Mesenchymal stem cell (in vitro differentiated cells and primary cell): ENCODE results near the gene PRR35.

ENCODE experiments used
- DNase-seq: peaks from one replicate; pipeline ENCODE4 v3.0.0-alpha.2; 2013
- H2AFZ ChIP-seq: one replicate; pipeline ENCODE4 v1.6.1; 2013; ENCODE audit warnings: low read depth, mild to moderate bottlenecking, control low read depth, inconsistent platforms, low read length, moderate library complexity
- H2AK5ac ChIP-seq: 2 replicates; pipeline ENCODE4 v1.6.1; 2013; ENCODE audit warnings: low read length, moderate library complexity, mild to moderate bottlenecking, inconsistent platforms; ENCODE audit not compliant: severe bottlenecking
- H2BK120ac ChIP-seq: one replicate; pipeline ENCODE4 v1.6.1; 2013; ENCODE audit warnings: low read depth, mild to moderate bottlenecking, inconsistent platforms, low read length, moderate library complexity
- H2BK12ac ChIP-seq, 2 experiments: one replicate each; pipeline ENCODE4 v1.6.1; 2013; ENCODE audit warnings: inconsistent platforms in 2 of 2, low read length in 2 of 2, mild to moderate bottlenecking in 2 of 2, moderate library complexity in 2 of 2, control low read depth in 1 of 2
- H2BK15ac ChIP-seq: one replicate; pipeline ENCODE4 v1.6.1; 2013; ENCODE audit warnings: mild to moderate bottlenecking, low read depth, inconsistent platforms; ENCODE audit not compliant: poor library complexity, severe bottlenecking
- H2BK5ac ChIP-seq: 2 replicates; pipeline ENCODE4 v1.6.1; 2013; ENCODE audit warnings: low read depth, mild to moderate bottlenecking, low read length, control low read depth, inconsistent platforms; ENCODE audit not compliant: poor library complexity, severe bottlenecking
- H3K14ac ChIP-seq, 2 experiments: one replicate each; pipeline ENCODE4 v1.6.1; 2013; ENCODE audit warnings: inconsistent platforms in 2 of 2, low read length in 2 of 2, control low read depth in 1 of 2, mild to moderate bottlenecking in 1 of 2, moderate library complexity in 1 of 2
- H3K18ac ChIP-seq, 2 experiments: one replicate each; pipeline ENCODE4 v1.6.1; 2013; ENCODE audit warnings: inconsistent platforms in 2 of 2, low read length in 2 of 2, control low read depth in 1 of 2, low read depth in 1 of 2, mild to moderate bottlenecking in 1 of 2
- H3K23ac ChIP-seq, 2 experiments: one replicate each; pipeline ENCODE4 v1.6.1; 2013; ENCODE audit warnings: inconsistent platforms in 2 of 2, low read length in 2 of 2, mild to moderate bottlenecking in 2 of 2, moderate library complexity in 2 of 2, control low read depth in 1 of 2
- H3K27ac ChIP-seq: 2 replicates; pipeline ENCODE4 v1.5.1; 2013; ENCODE audit warnings: mild to moderate bottlenecking, moderate library complexity, low read length, control low read depth, inconsistent platforms; ENCODE audit not compliant: poor library complexity, severe bottlenecking
- H3K27me3 ChIP-seq, 2 experiments: 2 replicates each; pipeline versions ENCODE4 v1.6.1 to v1.7.0; 2013; ENCODE audit warnings: low read length in 2 of 2, mild to moderate bottlenecking in 2 of 2, moderate library complexity in 2 of 2, control low read depth in 1 of 2, inconsistent platforms in 1 of 2; ENCODE audit not compliant: control insufficient read depth in 1 of 2, insufficient read depth in 1 of 2
- H3K36me3 ChIP-seq, 2 experiments: 2 replicates each; pipeline versions ENCODE4 v1.6.1 to v1.7.0; 2013; ENCODE audit warnings: low read length in 2 of 2, control low read depth in 1 of 2, inconsistent platforms in 1 of 2, low read depth in 1 of 2, mild to moderate bottlenecking in 1 of 2; ENCODE audit not compliant: insufficient read depth in 2 of 2, control insufficient read depth in 1 of 2
- H3K4ac ChIP-seq, 2 experiments: one replicate each; pipeline ENCODE4 v1.6.1; 2013; ENCODE audit warnings: inconsistent platforms in 2 of 2, low read length in 2 of 2, mild to moderate bottlenecking in 2 of 2, moderate library complexity in 2 of 2, control low read depth in 1 of 2, low read depth in 1 of 2
- H3K4me1 ChIP-seq: 2 replicates; pipeline ENCODE4 v1.6.1; 2013; ENCODE audit warnings: low read depth, low read length, control low read depth; ENCODE audit not compliant: control insufficient read depth, insufficient read depth
- H3K4me2 ChIP-seq: 2 replicates; pipeline ENCODE4 v1.6.1; 2013; ENCODE audit warnings: low read length, mild to moderate bottlenecking, inconsistent platforms; ENCODE audit not compliant: poor library complexity, severe bottlenecking
- H3K4me3 ChIP-seq, 2 experiments: 2 replicates each; pipeline versions ENCODE4 v1.5.1 to v1.7.0; 2013; ENCODE audit warnings: low read length in 2 of 2, mild to moderate bottlenecking in 2 of 2, control low read depth in 1 of 2, low read depth in 1 of 2; ENCODE audit not compliant: insufficient read depth in 1 of 2
- H3K79me1 ChIP-seq: replicated peaks from 2 replicates; pipeline ENCODE4 v1.6.1; 2013; ENCODE audit warnings: mild to moderate bottlenecking, control low read depth, low read length, inconsistent platforms; ENCODE audit not compliant: poor library complexity, severe bottlenecking
- H3K9ac ChIP-seq: 2 replicates; pipeline ENCODE4 v1.7.0; 2013; ENCODE audit warnings: mild to moderate bottlenecking, low read length, moderate library complexity
- H3K9me3 ChIP-seq: 2 replicates; pipeline ENCODE4 v1.7.0; 2013; ENCODE audit warnings: mild to moderate bottlenecking, low read length; ENCODE audit not compliant: control insufficient read depth
- H4K8ac ChIP-seq: one replicate; pipeline ENCODE4 v1.6.1; 2013; ENCODE audit warnings: inconsistent platforms, mild to moderate bottlenecking, low read length, moderate library complexity
- H4K91ac ChIP-seq: one replicate; pipeline ENCODE4 v1.6.1; 2013; ENCODE audit warnings: mild to moderate bottlenecking, low read length, inconsistent platforms
- WGBS: methylation state at CpG from one replicate; pipeline ENCODE4 v1.1.7; 2013; ENCODE audit warnings: mixed read lengths; 5-methylcytosine and 5-hydroxymethylcytosine counted together

PRR35 gene

GRCh38 chr16:522320-523096, 37.7 kb upstream of the PRR35 start:
- H3K23ac ChIP-seq: no peak overlapping the region
- H4K8ac ChIP-seq: peak overlapping the region; percentile 50
- no peak overlapping the region for H4K91ac ChIP-seq
- no peak overlapping the region for H3K18ac ChIP-seq
- no peak for DNase-seq
- no peak overlapping the region for H3K27ac ChIP-seq
- no peak overlapping the region for H2BK12ac ChIP-seq
- 84% methylated on average over 23 of the region's 23 CpGs for WGBS
- H3K27me3 ChIP-seq: no peaks in the 10 kb centered on the region
- peaks cover 30 to 54% of the 10 kb centered on the region in 2 experiments for H3K36me3 ChIP-seq
- H3K14ac ChIP-seq: no peak overlapping the region
- no peak overlapping the region for H2AFZ ChIP-seq
- H3K4me1 ChIP-seq: peaks cover 28% of the 10 kb centered on the region
- H2BK5ac ChIP-seq: no peak overlapping the region
- no peak overlapping the region for H3K4me2 ChIP-seq
- no peaks in the 10 kb centered on the region for H3K9me3 ChIP-seq
- H2BK120ac ChIP-seq: no peak overlapping the region
- H2AK5ac ChIP-seq: no peak overlapping the region
- H3K4me3 ChIP-seq: no peak overlapping the region
- no peak overlapping the region for H3K9ac ChIP-seq
- H2BK15ac ChIP-seq: no peak overlapping the region
- no peak overlapping the region for H3K4ac ChIP-seq
- peaks cover 13% of the 10 kb centered on the region for H3K79me1 ChIP-seq

GRCh38 chr16:523097-523741, 37.0 kb upstream of the PRR35 start:
- Histone ChIP-seq H2BK120ac (no peak overlapping the region), H3K4me2 (no peak overlapping the region), H3K23ac (no peak overlapping the region), H3K9ac (no peak overlapping the region), H3K27ac (no peak overlapping the region), H2BK12ac (no peak overlapping the region), H3K27me3 (no peaks in the 10 kb centered on the region), H3K18ac (no peak overlapping the region), H3K4ac (no peak overlapping the region), H4K91ac (no peak overlapping the region), H2AFZ (no peak overlapping the region), H3K4me3 (no peak overlapping the region), H3K9me3 (no peaks in the 10 kb centered on the region), H3K14ac (no peak overlapping the region), H3K36me3 (peaks cover 30 to 53% of the 10 kb centered on the region in 2 experiments), H2AK5ac (no peak overlapping the region), H4K8ac (no peak overlapping the region), H2BK15ac (no peak overlapping the region), H3K79me1 (peaks cover 13% of the 10 kb centered on the region), H2BK5ac (no peak overlapping the region), H3K4me1 (peaks cover 28% of the 10 kb centered on the region)
- no peak for DNase-seq
- 95% methylated on average over 22 of the region's 22 CpGs for WGBS

GRCh38 chr16:524274-525040, 35.7 kb upstream of the PRR35 start:
- H3K4me2 ChIP-seq: no peak overlapping the region
- peak overlapping the region in 1 of 2 experiments; percentile 56 for H3K18ac ChIP-seq
- peaks cover 13% of the 10 kb centered on the region for H3K79me1 ChIP-seq
- peak overlapping the region in 1 of 2 experiments; percentile 65 for H3K23ac ChIP-seq
- no peak overlapping the region for H2BK5ac ChIP-seq
- no peaks in the 10 kb centered on the region for H3K9me3 ChIP-seq
- peaks cover 22 to 48% of the 10 kb centered on the region in 2 experiments for H3K36me3 ChIP-seq
- no peak overlapping the region for H3K27ac ChIP-seq
- peak overlapping the region; percentile 36 to 40 for H3K4ac ChIP-seq
- H2AFZ ChIP-seq: no peak overlapping the region
- no peak overlapping the region for H2BK15ac ChIP-seq
- DNase-seq: no peak
- H3K4me3 ChIP-seq: no peak overlapping the region
- no peak overlapping the region for H3K14ac ChIP-seq
- H3K27me3 ChIP-seq: no peaks in the 10 kb centered on the region
- no peak overlapping the region for H2AK5ac ChIP-seq
- H4K8ac ChIP-seq: peak overlapping the region; percentile 35
- 94% methylated on average over 24 of the region's 24 CpGs for WGBS
- H2BK12ac ChIP-seq: peak overlapping the region in 1 of 2 experiments; percentile 0
- H3K9ac ChIP-seq: no peak overlapping the region
- no peak overlapping the region for H4K91ac ChIP-seq
- no peak overlapping the region for H2BK120ac ChIP-seq
- peaks cover 38% of the 10 kb centered on the region for H3K4me1 ChIP-seq

- Histone ChIP-seq H3K14ac (peak overlapping the region in 1 of 2 experiments; percentile 57), H3K27ac (peak overlapping the region; percentile 37), H2BK120ac (no peak overlapping the region), H2AFZ (no peak overlapping the region), H3K9me3 (no peaks in the 10 kb centered on the region), H3K23ac (no peak overlapping the region), H2BK5ac (no peak overlapping the region), H3K27me3 (no peaks in the 10 kb centered on the region), H3K79me1 (peaks cover 13% of the 10 kb centered on the region), H3K4me1 (peaks cover 45% of the 10 kb centered on the region), H3K4me3 (peak overlapping the region in 1 of 2 experiments; percentile 93), H4K8ac (no peak overlapping the region), H3K4ac (peak overlapping the region; percentile 36 to 60), H4K91ac (no peak overlapping the region), H2BK15ac (no peak overlapping the region), H2AK5ac (no peak overlapping the region), H3K18ac (peak overlapping the region in 1 of 2 experiments; percentile 31), H3K9ac (peak overlapping the region; percentile 94), H3K36me3 (peaks cover 23 to 48% of the 10 kb centered on the region in 2 experiments), H2BK12ac (peak overlapping the region in 1 of 2 experiments; percentile 51), H3K4me2 (no peak overlapping the region)
- DNase-seq: no peak
- 97% methylated on average over 8 of the region's 8 CpGs for WGBS
Observed at GRCh38 chr16:525123-525519, 35.1 kb upstream of the PRR35 start.
